ENCODE measurements around the gene UBE2I.

DNA sequence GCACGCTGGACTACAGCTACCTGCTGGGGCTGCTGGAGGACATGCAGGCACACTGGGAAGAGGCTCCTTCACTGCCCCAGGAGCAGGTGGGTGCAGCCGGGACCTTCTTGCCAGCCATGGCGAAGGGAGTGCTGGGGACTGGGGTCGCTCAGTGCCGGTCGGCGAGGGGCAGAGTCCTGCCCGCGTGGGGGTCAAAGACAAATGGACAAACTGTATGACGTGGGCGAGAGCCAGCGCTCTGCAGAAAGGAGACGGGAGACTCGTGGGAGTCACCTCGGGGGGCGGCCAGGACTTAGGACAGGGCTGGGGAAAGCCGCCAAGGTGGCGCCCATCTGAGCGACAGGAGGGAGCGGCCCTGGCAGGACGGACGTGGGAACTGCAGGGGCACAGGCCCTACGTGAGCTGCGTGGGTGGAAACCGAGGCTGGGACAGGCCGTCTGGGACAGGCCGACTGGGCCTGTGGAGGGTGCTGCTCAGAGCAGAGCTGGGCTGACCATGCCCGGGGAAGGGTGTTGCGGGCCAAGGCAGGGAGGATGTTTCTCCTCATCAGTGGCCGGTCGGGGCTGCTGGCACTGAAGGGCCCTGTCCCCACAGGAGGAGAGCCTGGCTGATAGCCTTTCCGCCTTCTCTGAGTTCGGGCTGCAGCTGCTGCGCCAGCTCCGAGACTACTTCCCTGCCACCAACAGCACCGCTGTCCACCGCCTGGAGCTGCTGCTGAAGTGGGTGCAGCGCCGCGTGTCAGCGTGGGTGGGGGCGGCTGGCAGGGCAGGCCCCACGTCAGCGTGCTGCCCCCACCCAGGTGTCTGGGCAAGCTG lies 34.2 kb downstream of the UBE2I start:
- TF ChIP-seq CTCF (IDR thresholded peaks at IDR 0.05 in 4 of 5, conservative IDR thresholded peaks at IDR 0.05 in 1 of 5) (no peak), POLR2A (IDR thresholded peaks at IDR 0.05) (no peak)
